ENCODE results near the gene RNF207.

- no peak for TF ChIP-seq TAF1 (conservative IDR thresholded peaks at IDR 0.05)
- TF ChIP-seq CTCF (IDR thresholded peaks at IDR 0.05; ENCODE audit: low read depth, low read length, missing input control) = no peak
- TF ChIP-seq REST (IDR thresholded peaks at IDR 0.05) = no peak
These were observed 33.4 kb downstream of the RNF207 start for GRCh38 chr1:6239213-6239752.
